HL-60 (cell line): ENCODE measurements around the gene RARA.

Source experiments
- GABPA ChIP-seq: IDR thresholded peaks from 2 replicates; pipeline ENCODE4 v1.6.1; 2012; ENCODE audit warnings: low read depth
- TF ChIP-seq, protein P1 (sequence below): IDR thresholded peaks from one replicate; pipeline ENCODE4 v1.5.1; 2011; ENCODE audit warnings: low read length, control low read depth, inconsistent platforms; ENCODE audit not compliant: insufficient read depth

DNA sequence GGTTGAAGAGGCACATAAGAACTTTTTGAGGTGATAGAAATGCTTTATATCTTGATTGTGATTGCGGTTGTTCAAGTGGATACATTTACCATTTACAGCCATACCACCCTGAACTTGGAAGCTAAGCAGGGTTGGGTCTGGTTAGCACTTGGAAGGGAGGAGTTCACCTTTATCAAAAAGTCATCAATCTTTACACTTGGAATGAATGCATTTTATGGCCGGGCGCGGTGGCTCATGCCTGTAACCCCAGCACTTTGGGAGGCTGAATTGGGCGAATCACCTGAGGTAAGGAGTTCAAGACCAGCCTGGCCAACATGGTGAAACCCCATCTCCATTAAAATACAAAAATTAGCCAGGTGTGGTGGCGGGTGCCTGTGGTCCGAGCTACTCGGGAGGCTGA is 65.0 kb downstream of the RARA start:
- TF ChIP-seq, protein P1, sequence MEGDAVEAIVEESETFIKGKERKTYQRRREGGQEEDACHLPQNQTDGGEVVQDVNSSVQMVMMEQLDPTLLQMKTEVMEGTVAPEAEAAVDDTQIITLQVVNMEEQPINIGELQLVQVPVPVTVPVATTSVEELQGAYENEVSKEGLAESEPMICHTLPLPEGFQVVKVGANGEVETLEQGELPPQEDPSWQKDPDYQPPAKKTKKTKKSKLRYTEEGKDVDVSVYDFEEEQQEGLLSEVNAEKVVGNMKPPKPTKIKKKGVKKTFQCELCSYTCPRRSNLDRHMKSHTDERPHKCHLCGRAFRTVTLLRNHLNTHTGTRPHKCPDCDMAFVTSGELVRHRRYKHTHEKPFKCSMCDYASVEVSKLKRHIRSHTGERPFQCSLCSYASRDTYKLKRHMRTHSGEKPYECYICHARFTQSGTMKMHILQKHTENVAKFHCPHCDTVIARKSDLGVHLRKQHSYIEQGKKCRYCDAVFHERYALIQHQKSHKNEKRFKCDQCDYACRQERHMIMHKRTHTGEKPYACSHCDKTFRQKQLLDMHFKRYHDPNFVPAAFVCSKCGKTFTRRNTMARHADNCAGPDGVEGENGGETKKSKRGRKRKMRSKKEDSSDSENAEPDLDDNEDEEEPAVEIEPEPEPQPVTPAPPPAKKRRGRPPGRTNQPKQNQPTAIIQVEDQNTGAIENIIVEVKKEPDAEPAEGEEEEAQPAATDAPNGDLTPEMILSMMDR: no peak
- TF ChIP-seq GABPA: no peak
